ENCODE measurements around the gene CMTM3. TPM values are rescaled to one million over a fixed set of nuclear protein-coding genes. Genes with fewer than 3 reads are reported as not detected.

CMTM3 gene
- total and polyA plus RNA-seq, 8 donors = 0.87 to 12.2 (median 8.5) TPM; not detected in 2

- TF ChIP-seq POLR2AphosphoS5 (IDR thresholded peaks at IDR 0.05) = no peak
- TF ChIP-seq EP300 (IDR thresholded peaks at IDR 0.05) = no peak
- no peak for TF ChIP-seq POLR2A (IDR thresholded peaks at IDR 0.05)
- TF ChIP-seq CTCF (IDR thresholded peaks at IDR 0.05) = no peak
- Histone ChIP-seq H3K4me3 (peak within 1 kb of the TSS; percentile 32 to 46 (median 34)), H3K27ac (no peak within 1 kb of the TSS), H3K27me3 (peaks cover 0 to 24% (median 7%) of the 10 kb centered on the region in 3 donors), H3K9me3 (no peaks in the 10 kb centered on the region), H3K36me3 (no peaks in the 10 kb centered on the region), H3K4me1 (peaks cover 0 to 17% (median 9%) of the 10 kb centered on the region in 4 donors)
- intact Hi-C loops (cut with DNase I; ENCODE audit: low total_unique reads) = no loop called here
- 24 to 38% (median 27%) methylated on average over 50 to 77 of the region's 77 CpGs for WGBS, 5 donors
- peak in 1 of 2 donors; percentile 58 for DNase-seq
Observed at GRCh38 chr16:66578651-66579531, 25.6 kb upstream of the CMTM3 start, which contains the start of gene CMTM2. CMTM2 (plus strand) TSS chr16:66579463; CDS start chr16:66579608, 145 bp downstream.

- Histone ChIP-seq H3K36me3 (no peaks in the 10 kb centered on the region), H3K27me3 (peaks cover 0 to 24% (median 7%) of the 10 kb centered on the region in 3 donors), H3K27ac (no peak overlapping the region), H3K4me3 (no peak overlapping the region), H3K4me1 (peaks cover 0 to 18% (median 9%) of the 10 kb centered on the region in 4 donors), H3K9me3 (no peaks in the 10 kb centered on the region)
- intact Hi-C loops (cut with DNase I; ENCODE audit: low total_unique reads) = no loop called here
- TF ChIP-seq POLR2AphosphoS5 (IDR thresholded peaks at IDR 0.05) (no peak), EP300 (IDR thresholded peaks at IDR 0.05) (no peak), CTCF (IDR thresholded peaks at IDR 0.05) (no peak), POLR2A (IDR thresholded peaks at IDR 0.05) (no peak)
- 74 to 81% (median 79%) methylated on average over 4 of the region's 4 CpGs for WGBS, 5 donors
- DNase-seq = no peak
Observed at GRCh38 chr16:66580605-66581209, 23.8 kb upstream of the CMTM3 start.

GRCh38 chr16:66581246-66581952 is 23.1 kb upstream of the CMTM3 start:
- H3K4me3 ChIP-seq = no peak overlapping the region
- TF ChIP-seq POLR2AphosphoS5 (IDR thresholded peaks at IDR 0.05) (no peak), EP300 (IDR thresholded peaks at IDR 0.05) (no peak), CTCF (IDR thresholded peaks at IDR 0.05) (no peak), POLR2A (IDR thresholded peaks at IDR 0.05) (no peak)
- WGBS, 5 donors = 49 to 95% (median 87%) methylated on average over 3 of the region's 3 CpGs
- no peak overlapping the region for H3K27ac ChIP-seq
- no peak for DNase-seq
- intact Hi-C loops (cut with DNase I; ENCODE audit: low total_unique reads) = no loop called here
- peaks cover 0 to 24% (median 9%) of the 10 kb centered on the region in 4 donors for H3K4me1 ChIP-seq
- peaks cover 0 to 24% (median 7%) of the 10 kb centered on the region in 3 donors for H3K27me3 ChIP-seq
- peaks cover 0 to 5% (median 0%) of the 10 kb centered on the region in 4 donors for H3K36me3 ChIP-seq
- H3K9me3 ChIP-seq = no peaks in the 10 kb centered on the region
